ENCODE results near the gene ARHGAP9.

- TF ChIP-seq EZH2 (IDR thresholded peaks at IDR 0.05; ENCODE audit: insufficient read depth, poor library complexity, severe bottlenecking) (no peak), EZH2phosphoT487 (IDR thresholded peaks at IDR 0.05; ENCODE audit: insufficient read depth, low read depth) (no peak)
These were observed 3.3 kb downstream of the ARHGAP9 start for GRCh38 chr12:57476162-57476992.

Measured in GM23248 (cell line).